Keratinocyte (primary cell): Measurements from ENCODE around the gene ACOX2.

Source experiments
- EZH2 ChIP-seq: IDR thresholded peaks from one replicate; pipeline ENCODE4 v1.6.1; 2012; ENCODE audit warnings: inconsistent platforms, mild to moderate bottlenecking, low read length, moderate library complexity
- TF ChIP-seq, protein P1 (sequence below), 3 experiments: IDR thresholded peaks in 1 of 3; conservative IDR thresholded peaks in 1 of 3; optimal IDR thresholded peaks in 1 of 3; 2 replicates in 2 of 3; 3 replicates in 1 of 3; pipeline versions ENCODE3 to v1.5.1; 2011; ENCODE audit warnings: low read length in 3 of 3, mild to moderate bottlenecking in 3 of 3, moderate library complexity in 2 of 3, control low read depth in 1 of 3, inconsistent platforms in 1 of 3; ENCODE audit not compliant: insufficient read depth in 2 of 3; ENCODE audit errors: extremely low read depth in 1 of 3

- TF ChIP-seq, protein P1, sequence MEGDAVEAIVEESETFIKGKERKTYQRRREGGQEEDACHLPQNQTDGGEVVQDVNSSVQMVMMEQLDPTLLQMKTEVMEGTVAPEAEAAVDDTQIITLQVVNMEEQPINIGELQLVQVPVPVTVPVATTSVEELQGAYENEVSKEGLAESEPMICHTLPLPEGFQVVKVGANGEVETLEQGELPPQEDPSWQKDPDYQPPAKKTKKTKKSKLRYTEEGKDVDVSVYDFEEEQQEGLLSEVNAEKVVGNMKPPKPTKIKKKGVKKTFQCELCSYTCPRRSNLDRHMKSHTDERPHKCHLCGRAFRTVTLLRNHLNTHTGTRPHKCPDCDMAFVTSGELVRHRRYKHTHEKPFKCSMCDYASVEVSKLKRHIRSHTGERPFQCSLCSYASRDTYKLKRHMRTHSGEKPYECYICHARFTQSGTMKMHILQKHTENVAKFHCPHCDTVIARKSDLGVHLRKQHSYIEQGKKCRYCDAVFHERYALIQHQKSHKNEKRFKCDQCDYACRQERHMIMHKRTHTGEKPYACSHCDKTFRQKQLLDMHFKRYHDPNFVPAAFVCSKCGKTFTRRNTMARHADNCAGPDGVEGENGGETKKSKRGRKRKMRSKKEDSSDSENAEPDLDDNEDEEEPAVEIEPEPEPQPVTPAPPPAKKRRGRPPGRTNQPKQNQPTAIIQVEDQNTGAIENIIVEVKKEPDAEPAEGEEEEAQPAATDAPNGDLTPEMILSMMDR (optimal IDR thresholded peaks at IDR 0.05 in 1 of 3, IDR thresholded peaks at IDR 0.05 in 1 of 3, conservative IDR thresholded peaks at IDR 0.05 in 1 of 3; ENCODE audit: extremely low read depth in 1 of 3, insufficient read depth in 2 of 3, low read length in 3 of 3), result peak in 2 of 3 experiments; percentile 75 to 84
- TF ChIP-seq EZH2, result no peak
These were observed 45.2 kb downstream of the ACOX2 start, which contains the start of gene KCTD6 for GRCh38 chr3:58491506-58492402.
